Measurements from ENCODE around the gene SULT4A1.

The SULT4A1 gene

DNA sequence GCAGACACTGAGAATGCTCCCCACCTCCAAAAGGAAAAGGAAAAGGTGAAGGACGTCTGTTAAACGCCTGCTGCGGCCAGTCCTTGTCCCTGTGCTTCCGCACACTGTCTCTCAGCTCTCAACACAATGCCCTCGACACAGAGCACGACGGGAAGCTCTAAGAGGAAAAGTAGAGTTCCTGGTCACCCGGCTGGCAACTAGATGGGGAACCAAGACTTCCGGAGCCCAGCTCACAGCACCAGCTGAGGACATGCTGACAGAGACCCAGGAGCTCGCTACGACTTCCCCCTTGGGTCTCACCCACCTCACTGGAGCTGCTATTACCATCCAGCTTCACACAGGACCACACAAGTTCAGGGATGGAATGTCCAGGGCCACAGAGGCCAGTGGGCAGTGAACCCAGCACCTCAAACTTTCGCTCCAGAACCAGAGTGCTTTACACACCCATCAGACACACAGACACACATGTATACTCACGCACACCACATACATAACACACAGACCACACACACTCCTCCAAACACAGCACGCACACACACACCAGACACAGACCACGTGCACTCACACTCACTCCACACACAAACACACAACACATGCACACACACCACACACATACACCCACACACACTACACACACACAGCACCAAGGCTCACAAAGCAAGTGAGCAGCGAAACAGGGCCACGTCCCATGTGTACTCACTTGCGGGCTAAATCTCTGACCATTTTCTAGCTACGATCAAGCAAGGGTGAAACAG, 9.6 kb downstream of the SULT4A1 start:
- ChIA-PET POLR2A (ENCODE audit: low non-redundant PET) (no interaction called here), CTCF (interaction anchor here (0.6 kb wide), 1 partner anchor 24 kb away, joined by 3 read pairs; no protein-coding TSS in a partner anchor)
- no peak for DNase-seq (ENCODE audit: low spot score)
- TF ChIP-seq, protein P1, sequence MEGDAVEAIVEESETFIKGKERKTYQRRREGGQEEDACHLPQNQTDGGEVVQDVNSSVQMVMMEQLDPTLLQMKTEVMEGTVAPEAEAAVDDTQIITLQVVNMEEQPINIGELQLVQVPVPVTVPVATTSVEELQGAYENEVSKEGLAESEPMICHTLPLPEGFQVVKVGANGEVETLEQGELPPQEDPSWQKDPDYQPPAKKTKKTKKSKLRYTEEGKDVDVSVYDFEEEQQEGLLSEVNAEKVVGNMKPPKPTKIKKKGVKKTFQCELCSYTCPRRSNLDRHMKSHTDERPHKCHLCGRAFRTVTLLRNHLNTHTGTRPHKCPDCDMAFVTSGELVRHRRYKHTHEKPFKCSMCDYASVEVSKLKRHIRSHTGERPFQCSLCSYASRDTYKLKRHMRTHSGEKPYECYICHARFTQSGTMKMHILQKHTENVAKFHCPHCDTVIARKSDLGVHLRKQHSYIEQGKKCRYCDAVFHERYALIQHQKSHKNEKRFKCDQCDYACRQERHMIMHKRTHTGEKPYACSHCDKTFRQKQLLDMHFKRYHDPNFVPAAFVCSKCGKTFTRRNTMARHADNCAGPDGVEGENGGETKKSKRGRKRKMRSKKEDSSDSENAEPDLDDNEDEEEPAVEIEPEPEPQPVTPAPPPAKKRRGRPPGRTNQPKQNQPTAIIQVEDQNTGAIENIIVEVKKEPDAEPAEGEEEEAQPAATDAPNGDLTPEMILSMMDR (conservative IDR thresholded peaks at IDR 0.05; ENCODE audit: low read depth), result no peak
- no peak overlapping the region for H3K27ac ChIP-seq

DNA sequence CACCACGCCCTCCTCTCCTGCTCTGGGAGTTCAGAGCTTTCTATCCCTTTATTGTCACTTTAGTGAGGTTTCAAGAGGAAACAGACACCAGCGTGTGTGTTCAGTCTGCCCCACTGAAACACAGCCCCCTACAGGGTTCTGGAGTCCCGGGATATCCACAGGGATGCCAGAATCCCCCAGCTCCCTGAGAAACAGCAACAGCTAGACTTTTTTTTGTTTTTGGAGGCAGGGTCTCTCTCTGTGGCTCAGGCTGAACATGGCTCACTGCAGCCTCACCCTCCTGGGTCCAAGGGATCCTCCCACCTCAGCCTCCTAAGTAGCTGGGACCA, 10.4 kb downstream of the SULT4A1 start:
- DNase-seq (ENCODE audit: low spot score), result no peak
- CTCF ChIA-PET, result interaction anchor here (0.6 kb wide), 1 partner anchor 25 kb away, joined by 3 read pairs; no protein-coding TSS in a partner anchor
- no peak overlapping the region for H3K27ac ChIP-seq
- POLR2A ChIA-PET (ENCODE audit: low non-redundant PET), result no interaction called here
- TF ChIP-seq, protein P1 (conservative IDR thresholded peaks at IDR 0.05; ENCODE audit: low read depth), result no peak

GRCh38 chr22:43851058-43851978, 11.0 kb downstream of the SULT4A1 start:
- DNase-seq (ENCODE audit: low spot score), result no peak
- no peak overlapping the region for H3K27ac ChIP-seq
- TF ChIP-seq, protein P1 (conservative IDR thresholded peaks at IDR 0.05; ENCODE audit: low read depth), result no peak
- CTCF ChIA-PET, result no interaction called here
- POLR2A ChIA-PET (ENCODE audit: low non-redundant PET), result no interaction called here

GRCh38 chr22:43850529-43850928, 11.8 kb downstream of the SULT4A1 start:
- ChIA-PET CTCF (no interaction called here), POLR2A (ENCODE audit: low non-redundant PET) (no interaction called here)
- TF ChIP-seq, protein P1 (conservative IDR thresholded peaks at IDR 0.05; ENCODE audit: low read depth), result no peak
- H3K27ac ChIP-seq, result no peak overlapping the region
- no peak for DNase-seq (ENCODE audit: low spot score)

GRCh38 chr22:43849731-43850130, 12.6 kb downstream of the SULT4A1 start:
- no peak overlapping the region for H3K27ac ChIP-seq
- TF ChIP-seq, protein P1 (conservative IDR thresholded peaks at IDR 0.05; ENCODE audit: low read depth), result no peak
- ChIA-PET POLR2A (ENCODE audit: low non-redundant PET) (no interaction called here), CTCF (no interaction called here)
- DNase-seq (ENCODE audit: low spot score), result no peak

DNA sequence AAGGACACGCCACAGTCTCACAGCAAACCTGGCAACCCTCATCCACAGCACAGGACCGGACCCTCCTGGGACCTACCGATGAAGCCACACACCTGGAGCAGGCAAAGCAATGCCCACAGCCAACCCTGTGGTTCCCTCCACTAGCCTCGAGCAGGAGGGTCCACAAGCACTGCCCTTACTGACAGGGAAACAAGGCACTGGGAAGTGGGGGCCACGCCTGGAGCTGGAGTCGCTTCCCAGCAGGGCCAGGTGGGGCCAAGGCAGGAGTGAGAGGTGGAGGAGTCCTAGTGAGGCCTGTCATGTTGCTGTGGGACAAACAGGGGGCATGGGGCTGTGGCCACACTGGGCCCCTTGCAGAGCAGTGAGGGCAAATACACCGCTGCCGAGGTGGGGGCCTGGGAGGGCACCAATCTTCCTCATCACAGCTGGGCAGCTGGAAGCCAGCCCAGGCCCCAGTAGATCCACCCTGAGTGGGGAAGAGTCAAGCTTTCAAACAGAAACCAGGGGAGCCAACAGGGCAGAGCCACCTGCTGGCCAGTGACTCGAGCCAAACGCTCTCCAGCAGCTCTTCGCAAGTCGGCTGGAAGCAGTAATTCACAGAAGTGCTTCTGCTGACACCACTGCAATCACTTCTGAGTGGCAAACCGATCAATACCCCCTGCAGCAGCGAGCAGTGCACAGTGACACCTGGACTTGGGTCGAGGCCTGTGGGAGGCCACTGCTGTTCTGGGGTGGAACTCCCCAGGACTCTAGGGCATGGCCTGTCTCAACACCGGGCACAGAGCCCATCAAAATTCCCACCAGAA, 13.7 kb downstream of the SULT4A1 start:
- ChIA-PET CTCF (interaction anchor here (0.5 to 0.6 kb wide), 3 partner anchors 21 to 1297 kb away, joined by 3 read pairs; no protein-coding TSS in a partner anchor), POLR2A (ENCODE audit: low non-redundant PET) (no interaction called here)
- TF ChIP-seq, protein P1 (conservative IDR thresholded peaks at IDR 0.05; ENCODE audit: low read depth), result no peak
- no peak overlapping the region for H3K27ac ChIP-seq
- DNase-seq (ENCODE audit: low spot score), result no peak
